DMS53 (cell line): ENCODE data around the gene STMP1.

Experiments used
- DNase-seq: peaks from one replicate; lab custom pipeline; 2025; lab: John Stamatoyannopoulos, UW

Gene STMP1

DNA sequence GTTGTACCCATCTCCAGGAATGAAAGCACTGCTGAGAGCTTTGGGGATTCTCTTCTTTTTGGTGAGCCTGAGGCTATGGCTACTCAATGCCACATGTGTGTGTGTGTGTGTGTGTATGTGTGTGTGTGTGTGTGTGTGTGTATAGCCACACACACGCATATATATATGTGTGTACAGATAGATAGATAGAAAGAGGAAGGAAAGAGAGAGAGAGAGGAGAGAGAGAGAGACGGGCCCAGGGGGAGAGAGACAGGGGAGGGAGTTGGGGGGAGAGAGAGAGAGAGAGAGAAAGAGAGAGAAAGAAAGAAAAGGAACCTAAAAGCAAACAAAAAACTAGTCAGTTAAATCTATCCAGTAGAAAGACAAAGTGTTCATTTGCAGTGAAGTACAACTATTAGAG, 57.4 kb downstream of the STMP1 start:
- DNase-seq = no peak

GRCh38 chr7:135721198-135721820, 59.0 kb downstream of the STMP1 start:
- DNase-seq = no peak

DNA sequence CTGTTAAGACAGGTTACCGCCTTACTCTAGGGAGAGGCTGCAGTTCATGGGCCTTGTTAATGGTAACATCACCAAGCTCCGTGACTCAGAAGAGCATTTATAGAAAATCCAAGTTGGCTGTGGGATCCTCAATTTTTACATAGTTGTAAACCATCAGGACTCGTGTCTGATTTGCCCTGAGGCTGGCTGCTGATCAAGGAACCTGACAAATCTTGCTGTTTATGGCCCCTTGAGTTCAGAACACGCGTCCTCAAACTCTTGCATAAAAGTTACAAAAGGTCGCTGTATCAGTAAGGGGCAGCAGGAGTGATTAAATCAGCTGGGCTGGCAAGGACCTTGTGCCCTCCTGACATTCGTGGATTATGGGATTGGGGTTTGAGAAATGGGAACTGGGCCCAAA, 61.1 kb downstream of the STMP1 start:
- DNase-seq = no peak
